GM23338 (cell line): ENCODE measurements around the gene GSG1L.

Experiments used
- CREB1 ChIP-seq: fragments of 250-450 bp; sonication (Bioruptor Pico); IDR thresholded peaks from 2 replicates; pipeline ENCODE4 v1.5.0; 2020; ENCODE audit warnings: low read depth, mild to moderate bottlenecking, moderate library complexity
- CTCF ChIP-seq, 2 experiments: fragments of 200-600 bp in 1 of 2; sonication (generic) in 1 of 2; conservative IDR thresholded peaks; 2 replicates each; pipeline versions ENCODE4 v1.5.1 to v1.6.1; 2016 to 2017; ENCODE audit warnings: antibody characterized with exemption in 2 of 2, low read depth in 2 of 2, mild to moderate bottlenecking in 2 of 2, moderate library complexity in 1 of 2
- ETS1 ChIP-seq: IDR thresholded peaks from 2 replicates; pipeline ENCODE4 v1.6.1; 2016; ENCODE audit warnings: antibody characterized with exemption
- EZH2 ChIP-seq: fragments of 200-600 bp; sonication (generic); IDR thresholded peaks from one replicate; pipeline ENCODE4 v1.8.0; 2017; ENCODE audit warnings: antibody characterized with exemption, mild to moderate bottlenecking, low read depth; ENCODE audit not compliant: unreplicated experiment
- EZH2phosphoT487 ChIP-seq: fragments of 200-600 bp; sonication (generic); IDR thresholded peaks from one replicate; pipeline ENCODE4 v1.8.1; 2018; ENCODE audit warnings: antibody characterized with exemption; ENCODE audit not compliant: unreplicated experiment
- JUNB ChIP-seq: IDR thresholded peaks from one replicate; pipeline ENCODE4 v1.6.1; 2016; ENCODE audit warnings: antibody characterized with exemption; ENCODE audit not compliant: unreplicated experiment
- NANOG ChIP-seq: IDR thresholded peaks from 2 replicates; pipeline ENCODE4 v1.6.1; 2016; ENCODE audit warnings: antibody characterized with exemption, borderline replicate concordance
- POLR2AphosphoS5 ChIP-seq: IDR thresholded peaks from 2 replicates; pipeline ENCODE4 v1.6.1; 2016; ENCODE audit warnings: antibody characterized with exemption, low read depth
- REST ChIP-seq: IDR thresholded peaks from one replicate; pipeline ENCODE4 v1.6.1; 2018; ENCODE audit warnings: antibody characterized with exemption; ENCODE audit not compliant: unreplicated experiment
- ZNF114 ChIP-seq: fragments of 250-450 bp; sonication (Bioruptor Pico); IDR thresholded peaks from 2 replicates; pipeline ENCODE4 v1.5.0; 2020; ENCODE audit warnings: mild to moderate bottlenecking, moderate library complexity
- ZNF462 ChIP-seq: fragments of 250-450 bp; sonication (Bioruptor Pico); IDR thresholded peaks from 2 replicates; pipeline ENCODE4 v1.5.0; 2020; ENCODE audit warnings: mild to moderate bottlenecking, moderate library complexity

- TF ChIP-seq NANOG (no peak), CTCF (conservative IDR thresholded peaks at IDR 0.05; ENCODE audit: low read depth in 2 of 2) (no peak), EZH2 (no peak), CREB1 (no peak), JUNB (no peak), EZH2phosphoT487 (no peak), REST (no peak), POLR2AphosphoS5 (no peak), ETS1 (no peak), ZNF114 (CRISPR knock-in tag) (no peak), ZNF462 (CRISPR knock-in tag) (no peak)
Measured at GRCh38 chr16:27749547-27749875, 314.0 kb downstream of the GSG1L start.
